SK-N-SH (cell line): ENCODE results near the gene P2RY12.

ENCODE experiments used
- EP300 ChIP-seq, 2 experiments: IDR thresholded peaks; 2 replicates each; pipeline versions ENCODE4 v1.4.0 to v1.6.1; 2012; ENCODE audit warnings: borderline replicate concordance in 1 of 2, low read depth in 1 of 2, low read length in 1 of 2
- EZH2phosphoT487 ChIP-seq: fragments of 200-600 bp; sonication (generic); IDR thresholded peaks from 2 replicates; pipeline ENCODE4 v1.6.1; 2017; ENCODE audit warnings: low read depth, mixed run types, mild to moderate bottlenecking, antibody characterized with exemption, moderate library complexity, borderline replicate concordance
- FOXJ3 ChIP-seq: sonication (generic); formaldehyde crosslinking; IDR thresholded peaks from 2 replicates; pipeline ENCODE4 v1.5.1; 2020; ENCODE audit warnings: mild to moderate bottlenecking, missing genetic modification reagents
- JUND ChIP-seq: IDR thresholded peaks from 2 replicates; pipeline ENCODE4 v1.4.0; 2012
- MXI1 ChIP-seq: IDR thresholded peaks from 2 replicates; pipeline ENCODE4 v1.6.1; 2012; ENCODE audit warnings: mild to moderate bottlenecking, low read depth, low read length, improper control_type of control experiment
- NFIC ChIP-seq: IDR thresholded peaks from 2 replicates; pipeline ENCODE4 v1.4.0; 2012; ENCODE audit warnings: borderline replicate concordance
- RCOR1 ChIP-seq: fragments of 150-350 bp; IDR thresholded peaks from 2 replicates; pipeline ENCODE4 v1.6.1; 2017; ENCODE audit warnings: antibody characterized with exemption, low read length
- RXRA ChIP-seq: IDR thresholded peaks from 2 replicates; pipeline ENCODE4 v1.4.0; 2012; ENCODE audit warnings: low read depth, mild to moderate bottlenecking, borderline replicate concordance
- SIN3A ChIP-seq: IDR thresholded peaks from 2 replicates; pipeline ENCODE4 v1.6.1; 2012; ENCODE audit warnings: low read depth, mild to moderate bottlenecking, low read length, moderate library complexity, borderline replicate concordance
- TAF1 ChIP-seq: IDR thresholded peaks from 2 replicates; pipeline ENCODE4 v1.6.1; 2012; ENCODE audit warnings: low read depth, mild to moderate bottlenecking, low read length, moderate library complexity, borderline replicate concordance
- TF ChIP-seq, protein P1 (sequence below): fragments of 200-600 bp; sonication (generic); IDR thresholded peaks from 2 replicates; pipeline ENCODE4 v1.6.1; 2017; ENCODE audit warnings: antibody characterized with exemption, mild to moderate bottlenecking, moderate library complexity
- TF ChIP-seq, protein P2 (sequence below): IDR thresholded peaks from 2 replicates; pipeline ENCODE4 v1.4.0; 2012; ENCODE audit warnings: low read depth, borderline replicate concordance

DNA sequence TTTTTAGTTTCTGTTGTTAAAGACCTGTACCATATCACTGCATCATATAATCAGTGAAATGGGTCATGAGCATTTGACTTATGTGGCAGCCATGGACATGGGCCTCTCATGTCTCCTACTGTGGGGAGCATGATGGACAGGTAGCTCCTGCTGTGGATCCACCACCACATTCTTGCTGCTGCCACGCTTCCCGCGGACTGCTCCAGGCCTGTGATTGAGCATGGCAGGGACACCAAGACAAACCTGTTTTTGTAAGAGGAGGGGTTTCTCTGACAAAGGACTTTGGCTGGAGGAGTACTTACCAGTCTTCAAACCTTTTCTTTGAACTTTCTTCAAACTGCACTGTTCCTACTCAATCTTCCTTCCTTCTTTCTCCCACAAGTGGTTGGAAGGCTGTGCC is 88.3 kb downstream of the P2RY12 start:
- TF ChIP-seq RXRA (no peak), MXI1 (no peak), SIN3A (no peak), JUND (no peak), EZH2phosphoT487 (no peak), FOXJ3 (no peak), EP300 (IDR thresholded peaks at IDR 0.05; ENCODE audit: borderline replicate concordance in 1 of 2, low read depth in 1 of 2, low read length in 1 of 2) (no peak), NFIC (no peak), TAF1 (no peak), RCOR1 (no peak)
- TF ChIP-seq, protein P1, sequence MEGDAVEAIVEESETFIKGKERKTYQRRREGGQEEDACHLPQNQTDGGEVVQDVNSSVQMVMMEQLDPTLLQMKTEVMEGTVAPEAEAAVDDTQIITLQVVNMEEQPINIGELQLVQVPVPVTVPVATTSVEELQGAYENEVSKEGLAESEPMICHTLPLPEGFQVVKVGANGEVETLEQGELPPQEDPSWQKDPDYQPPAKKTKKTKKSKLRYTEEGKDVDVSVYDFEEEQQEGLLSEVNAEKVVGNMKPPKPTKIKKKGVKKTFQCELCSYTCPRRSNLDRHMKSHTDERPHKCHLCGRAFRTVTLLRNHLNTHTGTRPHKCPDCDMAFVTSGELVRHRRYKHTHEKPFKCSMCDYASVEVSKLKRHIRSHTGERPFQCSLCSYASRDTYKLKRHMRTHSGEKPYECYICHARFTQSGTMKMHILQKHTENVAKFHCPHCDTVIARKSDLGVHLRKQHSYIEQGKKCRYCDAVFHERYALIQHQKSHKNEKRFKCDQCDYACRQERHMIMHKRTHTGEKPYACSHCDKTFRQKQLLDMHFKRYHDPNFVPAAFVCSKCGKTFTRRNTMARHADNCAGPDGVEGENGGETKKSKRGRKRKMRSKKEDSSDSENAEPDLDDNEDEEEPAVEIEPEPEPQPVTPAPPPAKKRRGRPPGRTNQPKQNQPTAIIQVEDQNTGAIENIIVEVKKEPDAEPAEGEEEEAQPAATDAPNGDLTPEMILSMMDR: no peak
- TF ChIP-seq, protein P2, sequence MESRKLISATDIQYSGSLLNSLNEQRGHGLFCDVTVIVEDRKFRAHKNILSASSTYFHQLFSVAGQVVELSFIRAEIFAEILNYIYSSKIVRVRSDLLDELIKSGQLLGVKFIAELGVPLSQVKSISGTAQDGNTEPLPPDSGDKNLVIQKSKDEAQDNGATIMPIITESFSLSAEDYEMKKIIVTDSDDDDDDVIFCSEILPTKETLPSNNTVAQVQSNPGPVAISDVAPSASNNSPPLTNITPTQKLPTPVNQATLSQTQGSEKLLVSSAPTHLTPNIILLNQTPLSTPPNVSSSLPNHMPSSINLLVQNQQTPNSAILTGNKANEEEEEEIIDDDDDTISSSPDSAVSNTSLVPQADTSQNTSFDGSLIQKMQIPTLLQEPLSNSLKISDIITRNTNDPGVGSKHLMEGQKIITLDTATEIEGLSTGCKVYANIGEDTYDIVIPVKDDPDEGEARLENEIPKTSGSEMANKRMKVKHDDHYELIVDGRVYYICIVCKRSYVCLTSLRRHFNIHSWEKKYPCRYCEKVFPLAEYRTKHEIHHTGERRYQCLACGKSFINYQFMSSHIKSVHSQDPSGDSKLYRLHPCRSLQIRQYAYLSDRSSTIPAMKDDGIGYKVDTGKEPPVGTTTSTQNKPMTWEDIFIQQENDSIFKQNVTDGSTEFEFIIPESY: no peak
